Hematopoietic multipotent progenitor cell treated with erythropoietin and hydrocortisone succinate and interleukin-3 and kit ligand, for 15 days (in vitro differentiated cells): ENCODE data around the gene LRRN4CL.
"Not testable (repeated sequence)": the region's sequence is repeated elsewhere in the genome, so short reads cannot be mapped to it uniquely, and the experiment has no call there.

Experiments used
- DNase-seq: peaks from one replicate; pipeline ENCODE4 v3.0.0-alpha.2; 2015; ENCODE audit warnings: low spot score

Gene LRRN4CL

DNA sequence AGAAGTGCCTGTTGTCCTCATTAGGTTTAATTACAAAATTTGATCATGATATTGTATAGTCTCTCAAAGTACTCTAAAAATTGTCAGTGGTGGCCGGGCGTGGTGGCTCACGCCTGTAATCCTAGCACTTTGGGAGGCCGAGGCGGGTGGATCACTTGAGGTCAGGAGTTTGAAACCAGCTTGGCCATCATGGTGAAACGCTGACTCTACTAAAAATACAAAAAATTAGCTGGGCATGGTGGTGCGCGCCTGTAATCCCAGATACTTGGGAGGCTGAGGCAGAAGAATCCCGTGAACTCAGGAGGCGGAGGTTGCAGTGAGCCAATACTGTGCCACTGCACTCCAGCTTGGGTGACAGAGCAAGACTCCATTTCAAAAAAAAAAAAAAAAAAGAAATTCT lies 13.9 kb downstream of the LRRN4CL start:
- DNase-seq = not testable (repeated sequence)

DNA sequence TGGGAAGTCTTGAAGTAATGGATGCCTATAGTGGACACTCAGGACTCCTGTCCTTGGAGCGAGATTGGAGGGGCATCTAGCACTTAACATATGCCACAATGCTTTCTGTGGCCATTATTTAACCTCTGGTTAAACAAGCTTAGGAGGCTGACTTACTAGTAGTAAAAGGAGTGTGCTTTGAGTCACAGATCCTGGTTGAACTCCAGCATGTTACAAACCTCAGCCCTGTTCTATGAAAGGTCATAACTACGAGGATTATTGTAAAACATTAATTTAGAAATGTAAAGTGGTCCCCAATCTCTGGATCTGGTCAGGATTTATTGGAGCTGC lies 16.2 kb downstream of the LRRN4CL start:
- DNase-seq = no peak

DNA sequence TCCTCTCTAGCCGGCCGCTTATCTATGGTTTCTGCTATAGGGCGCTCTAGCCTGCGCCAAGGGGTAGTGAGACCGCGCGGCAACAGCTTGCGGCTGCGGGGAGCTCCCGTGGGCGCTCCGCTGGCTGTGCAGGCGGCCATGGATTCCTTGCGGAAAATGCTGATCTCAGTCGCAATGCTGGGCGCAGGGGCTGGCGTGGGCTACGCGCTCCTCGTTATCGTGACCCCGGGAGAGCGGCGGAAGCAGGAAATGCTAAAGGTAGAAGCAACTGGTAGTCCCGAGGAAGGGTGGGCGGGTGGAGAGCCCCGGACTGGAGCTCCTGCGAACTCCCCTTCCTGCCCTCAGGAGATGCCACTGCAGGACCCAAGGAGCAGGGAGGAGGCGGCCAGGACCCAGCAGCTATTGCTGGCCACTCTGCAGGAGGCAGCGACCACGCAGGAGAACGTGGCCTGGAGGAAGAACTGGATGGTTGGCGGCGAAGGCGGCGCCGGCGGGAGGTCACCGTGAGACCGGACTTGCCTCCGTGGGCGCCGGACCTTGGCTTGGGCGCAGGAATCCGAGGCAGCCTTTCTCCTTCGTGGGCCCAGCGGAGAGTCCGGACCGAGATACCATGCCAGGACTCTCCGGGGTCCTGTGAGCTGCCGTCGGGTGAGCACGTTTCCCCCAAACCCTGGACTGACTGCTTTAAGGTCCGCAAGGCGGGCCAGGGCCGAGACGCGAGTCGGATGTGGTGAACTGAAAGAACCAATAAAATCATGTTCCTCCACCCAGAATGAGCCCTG lies 17.5 kb downstream of the LRRN4CL start, which contains the start of the genes LBHD1 and UQCC3:
TSS of gene LBHD1 (minus strand) at position 660 of the 782 bp plus-strand sequence. CDS start 2,236 bp downstream, outside the sequence.
TSS of gene UQCC3 (plus strand) at position 66 of the 782 bp plus-strand sequence. CDS start at position 139, 73 bp downstream.
- peak; percentile 83 for DNase-seq

DNA sequence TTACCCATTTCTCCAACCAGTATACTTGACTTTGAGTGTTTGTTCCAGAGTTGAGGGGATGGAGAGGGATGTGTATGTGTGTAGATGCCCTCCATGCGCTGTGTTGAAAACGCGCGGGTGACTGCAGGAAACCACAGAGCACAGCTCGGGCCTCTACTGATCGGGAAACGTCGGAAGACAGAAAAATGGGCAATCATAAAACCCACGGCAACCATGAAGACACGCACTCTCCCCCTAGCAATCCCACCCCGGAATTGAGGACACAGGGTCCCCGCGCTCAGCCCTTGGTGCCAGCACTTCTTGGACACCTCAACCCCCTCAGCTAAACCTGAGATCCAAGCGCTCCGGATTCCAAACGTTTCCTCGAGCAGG lies 18.1 kb downstream of the LRRN4CL start:
- no peak for DNase-seq

DNA sequence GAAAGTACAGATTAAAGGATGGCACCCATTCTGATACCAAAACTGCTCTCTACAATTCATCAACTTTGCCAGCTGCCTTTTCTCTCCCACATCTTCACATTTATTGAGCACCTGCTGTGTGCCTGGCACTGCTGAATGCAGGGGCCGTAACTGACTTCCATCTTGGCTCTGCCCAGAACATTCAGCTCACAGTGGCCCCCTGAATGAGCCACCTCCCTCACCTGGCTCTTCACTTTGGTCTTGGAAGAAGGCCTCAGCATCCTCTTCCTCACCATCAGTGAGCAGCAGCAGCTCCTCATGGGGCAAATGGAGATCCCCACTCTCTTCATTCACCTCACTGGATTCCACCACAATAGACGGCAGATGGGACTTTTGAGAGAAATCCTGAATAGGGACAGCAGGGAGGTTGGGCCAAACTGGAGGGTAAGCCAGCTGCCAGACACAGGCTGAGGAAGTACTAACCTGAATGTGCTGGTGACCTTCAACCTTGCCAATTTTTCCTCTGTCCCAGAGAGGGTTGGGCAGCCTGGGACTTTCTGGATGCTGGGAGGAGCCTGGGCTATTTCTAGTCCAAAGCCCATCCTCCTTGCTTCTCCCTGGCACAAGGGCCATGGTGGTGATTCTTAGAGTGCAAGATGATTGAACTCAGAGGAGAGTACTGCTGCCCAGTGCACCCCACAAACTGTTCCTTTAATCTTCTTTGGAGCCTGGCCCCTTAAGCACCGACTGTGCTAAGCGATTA lies 19.7 kb downstream of the LRRN4CL start:
- DNase-seq = peak; percentile 17

DNA sequence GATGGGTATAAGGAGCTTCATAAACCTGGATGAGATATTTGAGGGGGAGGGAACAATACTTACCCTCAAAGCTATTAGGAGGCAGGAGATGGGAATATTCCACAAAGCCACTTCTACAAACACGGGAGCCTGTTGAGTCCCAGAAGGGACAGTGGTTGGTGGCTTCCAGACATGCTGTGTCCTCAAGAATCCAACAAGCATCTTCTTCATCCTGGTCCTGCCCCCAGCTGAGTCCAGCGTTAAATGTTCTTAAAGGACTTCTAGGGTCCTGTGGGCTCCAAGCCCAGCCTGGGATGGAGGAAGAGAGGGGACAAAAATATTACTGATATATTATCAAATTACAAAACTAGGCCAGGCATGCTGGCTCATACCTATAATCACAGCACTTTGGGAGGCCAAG lies 21.9 kb downstream of the LRRN4CL start:
- DNase-seq = no peak

DNA sequence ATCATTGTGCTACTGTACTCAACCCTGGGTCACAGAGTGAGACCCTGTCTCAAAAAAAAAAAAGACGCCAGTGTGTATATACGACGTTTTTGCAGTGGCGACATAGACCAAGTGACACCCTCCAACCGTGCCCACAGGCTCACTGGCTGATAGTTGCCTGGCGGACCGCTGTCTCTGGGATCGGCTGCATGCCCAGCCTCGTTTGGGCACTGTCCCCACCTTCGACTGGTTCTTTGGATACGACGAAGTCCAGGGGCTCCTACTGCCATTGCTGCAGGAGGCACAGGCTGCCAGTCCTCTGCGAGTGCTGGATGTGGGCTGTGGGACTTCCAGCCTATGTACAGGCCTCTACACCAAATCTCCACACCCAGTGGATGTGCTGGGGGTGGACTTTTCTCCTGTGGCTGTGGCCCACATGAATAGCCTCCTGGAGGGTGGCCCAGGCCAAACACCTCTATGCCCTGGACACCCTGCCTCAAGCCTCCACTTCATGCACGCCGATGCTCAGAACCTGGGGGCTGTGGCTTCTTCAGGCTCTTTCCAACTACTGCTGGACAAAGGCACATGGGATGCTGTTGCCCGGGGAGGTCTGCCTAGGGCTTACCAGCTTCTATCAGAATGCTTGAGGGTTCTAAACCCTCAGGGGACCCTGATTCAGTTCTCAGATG lies 22.9 kb downstream of the LRRN4CL start:
- DNase-seq = no peak

DNA sequence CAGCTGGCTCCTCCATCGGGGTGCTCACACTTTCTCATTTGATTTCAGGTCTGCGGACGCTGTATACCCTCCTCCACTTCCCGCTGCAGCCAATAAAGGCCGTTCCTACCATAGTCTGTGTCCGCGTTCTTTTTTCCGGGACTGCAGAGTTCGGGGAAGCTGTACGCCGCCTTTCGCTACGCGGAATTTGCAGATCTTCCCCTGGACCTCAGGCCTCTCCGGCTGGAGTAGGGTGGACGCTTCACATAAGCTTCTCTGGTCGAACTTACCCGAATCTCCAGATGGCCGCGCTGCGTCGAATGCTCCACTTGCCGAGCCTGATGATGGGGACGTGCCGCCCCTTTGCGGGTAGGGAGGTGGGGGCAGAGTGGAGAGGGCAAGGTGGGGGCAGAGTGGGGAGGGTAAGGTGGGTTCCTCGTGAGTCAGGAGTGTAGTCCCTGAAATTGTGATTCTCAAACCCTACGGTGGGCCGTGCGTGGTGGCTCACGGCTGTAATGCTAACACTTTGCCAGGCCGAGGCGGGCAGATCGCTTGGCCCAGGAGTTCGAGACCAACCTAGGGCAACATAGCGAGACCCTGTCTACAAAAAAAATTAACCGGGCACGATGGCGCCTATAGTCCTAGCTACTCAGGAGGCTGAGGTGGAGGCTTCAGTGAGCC lies 23.6 kb downstream of the LRRN4CL start:
- DNase-seq = no peak

DNA sequence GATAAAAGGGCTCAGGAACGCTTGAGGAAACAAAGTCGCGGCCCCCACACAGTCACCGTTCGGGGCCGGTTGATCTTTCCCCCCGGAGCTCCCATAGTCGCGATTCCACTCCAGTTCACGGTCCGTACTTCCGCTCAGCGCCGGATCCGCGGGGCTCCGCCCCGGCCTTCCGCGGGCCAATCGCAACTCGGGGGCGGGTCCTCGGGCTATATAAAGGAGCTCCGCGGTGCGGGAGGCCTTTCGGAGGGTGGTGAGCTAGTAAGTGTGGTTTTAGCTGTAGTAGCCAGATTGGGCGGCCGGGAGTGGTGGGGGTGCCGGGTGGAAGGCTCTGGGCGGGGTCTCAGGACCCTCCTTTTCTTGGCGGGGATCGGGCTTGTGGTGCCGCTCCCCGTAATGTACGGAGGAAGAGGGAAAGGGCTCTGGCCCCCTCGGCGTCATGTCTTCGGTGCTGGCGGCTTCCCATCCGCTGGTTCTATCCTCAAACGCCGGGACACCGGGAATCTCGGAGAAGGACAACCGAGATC lies 24.2 kb downstream of the LRRN4CL start, which contains the start of the genes C11orf98 and CSKMT:
TSS of gene C11orf98 (minus strand) at position 136 of the 524 bp plus-strand sequence. CDS start at position 95, 41 bp downstream.
TSS of gene CSKMT (plus strand) at position 238 of the 524 bp plus-strand sequence. CDS start 568 bp downstream, outside the sequence.
- peak; percentile 94 for DNase-seq

DNA sequence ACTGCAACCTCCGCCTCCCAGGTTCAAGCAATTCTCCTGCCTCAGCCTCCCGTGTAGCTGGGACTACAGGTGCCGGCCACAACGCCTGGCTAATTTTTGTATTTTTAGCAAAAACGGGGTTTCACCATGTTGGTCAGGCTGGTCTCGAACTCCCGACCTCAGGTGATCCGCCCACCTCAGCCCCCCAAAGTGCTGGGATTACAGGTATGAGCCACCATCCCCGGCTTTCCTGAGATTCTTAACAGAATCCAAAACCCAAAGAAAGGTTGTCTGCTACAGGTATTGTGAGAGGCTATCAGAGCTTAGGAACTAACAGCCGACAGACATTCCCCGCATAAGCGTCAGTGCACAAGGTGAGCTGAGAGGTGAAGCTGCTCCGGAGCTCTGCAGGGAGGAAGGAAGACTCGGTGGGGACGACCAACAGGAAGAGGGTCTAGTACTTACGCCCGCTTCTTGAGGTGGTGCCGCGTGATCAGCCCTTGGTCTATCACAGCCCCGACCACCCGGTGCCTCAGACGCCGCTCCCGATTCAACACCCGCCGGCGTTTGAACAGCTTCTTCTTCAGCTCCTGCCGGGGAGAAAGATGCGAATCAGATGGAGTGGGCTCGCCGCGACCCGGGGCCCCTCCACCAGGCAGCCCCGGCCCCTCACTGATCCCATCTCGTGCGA lies 24.8 kb downstream of the LRRN4CL start:
- no peak for DNase-seq

DNA sequence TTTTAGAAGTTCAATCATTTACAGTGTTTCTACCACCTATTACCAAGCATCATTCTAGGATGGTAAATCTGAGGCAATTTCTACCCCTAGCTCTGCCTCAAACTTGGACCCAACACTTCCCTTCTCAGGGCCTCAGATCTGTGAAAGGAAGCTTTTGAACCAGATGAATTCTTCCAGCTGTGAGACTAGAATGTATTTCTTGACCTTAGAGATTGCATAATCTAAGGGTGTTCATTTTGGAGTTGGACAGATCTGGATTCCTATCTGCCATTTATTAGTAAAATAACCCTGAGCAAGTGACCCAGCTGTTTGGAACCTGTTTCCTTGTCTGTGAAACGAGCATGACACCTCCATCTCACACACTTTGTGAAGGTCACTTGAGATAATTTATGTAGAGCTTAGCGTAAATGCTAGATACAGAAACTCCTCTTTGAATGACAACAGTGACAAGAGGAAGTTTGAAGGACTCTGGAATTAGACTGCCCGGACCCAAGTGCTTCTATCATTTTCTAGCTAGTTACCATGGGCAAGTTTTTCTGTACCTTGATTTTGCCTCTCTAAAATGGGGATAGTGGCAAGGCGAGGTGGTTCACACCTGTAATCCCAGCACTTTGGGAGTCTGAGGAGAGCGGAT lies 32.4 kb downstream of the LRRN4CL start:
- DNase-seq = no peak

DNA sequence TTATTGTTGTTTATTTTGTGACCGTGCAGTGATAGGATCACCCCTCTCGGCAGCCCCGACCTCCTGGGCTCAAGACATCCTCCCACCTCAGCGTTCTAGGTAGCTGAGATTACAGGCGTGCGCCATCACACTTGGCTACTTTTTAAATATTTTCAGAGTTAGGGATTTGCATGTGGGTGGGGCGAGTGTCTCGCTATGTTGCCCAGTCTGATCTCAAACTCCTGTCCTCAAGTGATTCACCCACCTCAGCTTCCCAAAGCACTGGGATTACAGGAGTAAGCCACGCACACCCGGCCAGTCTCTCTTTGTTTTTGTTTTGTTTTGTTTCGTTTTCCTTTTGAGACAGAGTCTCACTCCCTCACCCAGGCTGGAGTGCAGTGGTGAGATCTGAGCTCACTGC lies 35.0 kb downstream of the LRRN4CL start:
- DNase-seq = no peak

DNA sequence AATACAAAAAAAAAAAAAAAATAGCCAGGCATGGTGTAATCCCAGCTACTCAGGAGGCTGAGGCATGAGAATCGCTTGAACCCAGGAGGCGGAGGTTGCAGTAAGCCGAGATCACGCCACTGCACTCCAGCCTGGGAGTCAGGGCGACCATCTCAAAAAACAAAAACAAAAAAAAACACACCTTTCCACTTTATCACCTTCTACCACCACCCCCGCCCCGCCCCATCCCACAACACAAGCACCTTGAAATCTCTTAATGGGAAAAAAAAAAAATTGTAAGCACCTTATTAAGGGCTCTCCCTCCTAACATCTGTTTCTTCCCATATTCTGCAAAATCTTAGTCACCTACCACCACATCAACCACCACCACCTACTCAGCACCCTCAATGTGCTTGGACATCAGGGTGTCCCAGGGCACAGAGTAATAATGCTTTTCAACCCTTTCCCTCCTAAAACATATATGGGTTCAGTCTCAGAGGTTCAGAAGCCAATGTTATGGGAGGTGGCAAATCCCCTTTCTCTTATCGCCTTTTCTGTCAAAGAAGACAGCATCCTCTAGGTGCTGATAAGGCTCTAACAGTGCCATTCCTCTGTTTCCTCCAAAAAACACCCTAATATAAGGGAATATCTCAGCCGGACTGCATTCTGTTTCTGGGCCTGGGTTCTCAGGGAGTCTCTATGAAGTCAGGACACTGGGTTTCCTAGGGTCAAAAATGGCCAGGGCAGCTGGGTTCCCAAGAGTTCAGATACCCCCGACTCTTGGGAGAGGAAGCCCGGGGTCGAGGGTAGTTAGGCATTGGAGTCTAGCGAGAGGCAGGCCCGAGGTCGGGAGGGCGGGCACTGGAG lies 36.9 kb downstream of the LRRN4CL start:
- DNase-seq = peak; percentile 23

DNA sequence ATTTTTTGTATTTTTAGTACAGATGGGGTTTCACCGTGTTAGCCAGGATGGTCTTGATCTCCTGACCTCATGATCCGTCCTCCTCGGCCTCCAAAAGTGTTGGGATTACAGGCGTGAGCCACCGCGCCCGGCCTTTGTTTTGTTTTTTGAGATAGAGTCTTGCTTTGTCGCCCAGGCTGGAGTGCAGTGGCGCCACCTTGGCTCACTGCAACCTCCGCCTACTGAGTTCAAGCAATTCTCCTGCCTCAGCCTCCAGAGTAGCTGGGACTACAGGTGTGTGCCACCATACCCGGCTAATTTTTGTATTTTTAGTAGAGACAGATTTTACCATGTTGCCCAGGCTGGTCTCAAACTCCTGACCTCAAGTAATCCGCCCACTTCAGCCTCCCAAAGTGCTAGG lies 39.0 kb downstream of the LRRN4CL start:
- not testable (repeated sequence) for DNase-seq

DNA sequence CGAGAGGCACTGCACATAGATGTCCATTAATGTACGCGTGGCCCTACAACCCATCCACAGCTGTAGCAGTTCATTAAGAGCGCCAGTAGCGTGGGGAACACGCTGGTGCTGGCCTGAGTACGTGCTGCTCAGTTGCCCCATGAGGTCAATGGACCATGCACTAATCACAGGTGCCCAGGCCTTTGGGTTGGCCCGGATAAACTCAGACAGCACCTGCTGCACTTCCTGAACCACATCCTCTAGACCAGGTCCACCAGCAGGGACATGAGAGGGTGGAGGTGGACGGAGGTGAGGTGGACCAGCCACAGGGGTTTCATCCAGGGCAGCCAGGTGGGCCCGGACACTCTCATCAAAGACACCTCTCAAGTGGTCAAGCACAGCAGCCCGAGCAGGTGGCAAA lies 39.8 kb downstream of the LRRN4CL start:
- DNase-seq = no peak

DNA sequence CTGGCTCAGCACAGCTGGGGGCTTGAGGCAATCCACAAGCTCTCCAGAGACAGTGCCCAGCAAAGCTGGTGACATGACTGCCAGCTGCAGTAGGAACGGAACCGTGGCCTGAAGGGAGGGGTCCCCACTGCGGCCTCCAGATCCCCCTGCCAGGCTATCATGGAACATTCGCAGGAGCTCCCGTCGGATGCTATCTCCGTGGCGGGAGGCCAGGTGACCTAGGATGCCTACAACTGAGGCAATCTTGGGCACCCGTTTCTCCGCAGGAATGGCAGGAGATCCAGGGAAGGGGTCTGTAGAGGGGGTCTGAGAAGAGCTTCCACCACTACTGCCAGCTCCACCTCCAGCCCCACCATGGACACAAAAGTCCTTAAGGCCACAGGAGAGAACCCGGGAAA lies 40.4 kb downstream of the LRRN4CL start:
- DNase-seq = no peak

DNA sequence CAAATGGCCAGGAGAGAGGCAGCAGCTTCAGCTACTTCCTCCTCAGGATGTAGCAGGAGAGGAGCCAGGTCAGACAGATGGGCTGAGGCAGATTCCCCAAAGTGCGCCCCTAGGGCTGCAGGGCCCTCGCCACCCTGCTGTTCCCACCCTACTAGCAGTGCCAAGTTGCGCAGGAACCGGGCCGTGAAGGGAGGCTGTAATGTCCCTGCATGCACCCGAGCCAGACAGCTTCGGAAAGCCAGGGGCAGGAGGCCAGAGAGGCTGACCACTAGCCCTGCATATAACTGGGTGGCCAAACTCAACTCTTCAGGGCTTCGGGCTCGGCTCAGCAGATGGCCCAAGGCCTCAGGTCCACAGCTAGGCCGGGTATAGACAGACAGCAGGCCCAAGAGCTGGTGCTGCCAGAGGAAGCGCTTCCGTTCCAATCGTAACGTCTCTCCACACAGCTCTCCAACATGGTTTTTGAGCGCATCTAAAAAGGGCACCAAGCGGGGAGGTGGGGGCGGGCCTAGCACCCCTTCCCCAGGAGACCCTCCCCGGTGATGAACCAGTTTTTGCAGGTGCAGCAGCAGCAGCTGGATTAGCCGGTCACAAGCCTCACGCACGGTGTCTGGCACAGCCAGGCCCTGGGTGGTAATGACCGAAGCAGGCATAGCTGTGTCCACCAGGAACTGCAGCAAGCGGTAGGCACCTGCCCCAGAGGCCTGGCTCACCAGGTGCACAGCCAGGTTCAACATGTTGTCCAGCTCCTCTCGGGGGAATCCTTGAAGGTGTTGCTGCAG lies 41.0 kb downstream of the LRRN4CL start:
- no peak for DNase-seq

DNA sequence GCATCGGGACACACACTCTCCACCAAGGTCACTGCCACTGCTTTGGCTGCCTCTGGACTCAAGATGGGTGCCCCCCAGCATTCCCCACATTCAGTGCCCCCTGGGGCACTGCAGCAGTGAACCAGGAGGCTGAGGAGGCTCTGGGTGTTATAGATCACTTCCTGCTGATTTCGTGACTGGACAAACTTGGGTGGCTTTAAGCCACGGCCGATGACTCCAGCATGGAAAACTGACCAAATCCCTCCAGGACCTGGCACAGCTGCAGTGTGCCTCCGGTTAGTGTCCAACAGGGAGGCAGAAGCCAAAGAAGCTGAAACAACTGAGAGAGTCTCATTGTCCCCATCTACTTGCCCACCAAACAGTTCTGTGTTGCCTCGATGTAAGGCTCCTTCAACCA lies 41.7 kb downstream of the LRRN4CL start:
- no peak for DNase-seq
